ENCODE data around the gene PHF11. TPM values are rescaled to one million over a fixed set of nuclear protein-coding genes. Genes with fewer than 3 reads are reported as not detected.

The PHF11 gene
- total RNA-seq, 2 donors from 2014 or later = 16.8 to 21.0 TPM

DNA sequence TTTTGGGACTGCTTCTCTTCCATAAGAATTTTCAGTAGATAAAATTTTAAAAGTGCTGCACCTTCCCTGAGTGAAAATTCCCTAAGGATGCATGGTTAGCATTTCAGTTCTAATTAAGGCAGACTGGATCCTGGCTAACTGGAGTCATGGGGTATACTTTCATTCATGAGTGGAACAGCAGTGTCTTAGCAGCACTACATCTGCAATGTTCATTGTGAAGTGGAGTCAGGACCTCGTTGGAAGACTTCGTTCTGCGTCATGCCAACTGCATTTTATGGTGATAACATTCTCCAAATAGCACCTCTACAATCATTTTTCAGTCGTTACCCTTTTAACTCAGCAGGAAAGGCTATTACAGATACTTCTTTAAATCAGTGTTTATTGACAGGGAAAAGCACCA, 25.5 kb downstream of the PHF11 start:
- peaks cover 22% of the 10 kb centered on the region for H3K36me3 Mint-ChIP-seq (ENCODE audit: low read depth)
- no peaks in the 10 kb centered on the region for H3K9me3 Mint-ChIP-seq
- H3K27me3 Mint-ChIP-seq (ENCODE audit: insufficient read depth) = no peaks in the 10 kb centered on the region
- H3K4me1 Mint-ChIP-seq = peaks cover 4% of the 10 kb centered on the region
- DNase-seq = no peak
- WGBS, 2 experiments (ENCODE audit: insufficient coverage in 1 of 2, insufficient read length in 1 of 2) = 90 to 96% methylated on average over 3 to 4 of the region's 4 CpGs
- Histone ChIP-seq H3K9me3 (ENCODE audit: control insufficient read depth, low read length) (no peaks in the 10 kb centered on the region), H3K4me1 (ENCODE audit: control insufficient read depth, insufficient read depth, low read length) (no peaks in the 10 kb centered on the region), H3K9ac (ENCODE audit: extremely low read depth, low read length, poor library complexity, severe bottlenecking) (no peak overlapping the region), H3K4me3 (ENCODE audit: low read length) (no peak overlapping the region), H3K27ac (ENCODE audit: low read depth, low read length) (no peak overlapping the region), H3K36me3 (ENCODE audit: control insufficient read depth, insufficient read depth, low read length) (peaks cover 13% of the 10 kb centered on the region), H3K27me3 (ENCODE audit: control insufficient read depth, insufficient read depth, low read length, poor library complexity, severe bottlenecking) (no peaks in the 10 kb centered on the region)
- TF ChIP-seq, protein P1, sequence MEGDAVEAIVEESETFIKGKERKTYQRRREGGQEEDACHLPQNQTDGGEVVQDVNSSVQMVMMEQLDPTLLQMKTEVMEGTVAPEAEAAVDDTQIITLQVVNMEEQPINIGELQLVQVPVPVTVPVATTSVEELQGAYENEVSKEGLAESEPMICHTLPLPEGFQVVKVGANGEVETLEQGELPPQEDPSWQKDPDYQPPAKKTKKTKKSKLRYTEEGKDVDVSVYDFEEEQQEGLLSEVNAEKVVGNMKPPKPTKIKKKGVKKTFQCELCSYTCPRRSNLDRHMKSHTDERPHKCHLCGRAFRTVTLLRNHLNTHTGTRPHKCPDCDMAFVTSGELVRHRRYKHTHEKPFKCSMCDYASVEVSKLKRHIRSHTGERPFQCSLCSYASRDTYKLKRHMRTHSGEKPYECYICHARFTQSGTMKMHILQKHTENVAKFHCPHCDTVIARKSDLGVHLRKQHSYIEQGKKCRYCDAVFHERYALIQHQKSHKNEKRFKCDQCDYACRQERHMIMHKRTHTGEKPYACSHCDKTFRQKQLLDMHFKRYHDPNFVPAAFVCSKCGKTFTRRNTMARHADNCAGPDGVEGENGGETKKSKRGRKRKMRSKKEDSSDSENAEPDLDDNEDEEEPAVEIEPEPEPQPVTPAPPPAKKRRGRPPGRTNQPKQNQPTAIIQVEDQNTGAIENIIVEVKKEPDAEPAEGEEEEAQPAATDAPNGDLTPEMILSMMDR (conservative IDR thresholded peaks at IDR 0.05) = no peak
- H3K27ac Mint-ChIP-seq = no peak overlapping the region
- H3K4me3 Mint-ChIP-seq = no peak overlapping the region

DNA sequence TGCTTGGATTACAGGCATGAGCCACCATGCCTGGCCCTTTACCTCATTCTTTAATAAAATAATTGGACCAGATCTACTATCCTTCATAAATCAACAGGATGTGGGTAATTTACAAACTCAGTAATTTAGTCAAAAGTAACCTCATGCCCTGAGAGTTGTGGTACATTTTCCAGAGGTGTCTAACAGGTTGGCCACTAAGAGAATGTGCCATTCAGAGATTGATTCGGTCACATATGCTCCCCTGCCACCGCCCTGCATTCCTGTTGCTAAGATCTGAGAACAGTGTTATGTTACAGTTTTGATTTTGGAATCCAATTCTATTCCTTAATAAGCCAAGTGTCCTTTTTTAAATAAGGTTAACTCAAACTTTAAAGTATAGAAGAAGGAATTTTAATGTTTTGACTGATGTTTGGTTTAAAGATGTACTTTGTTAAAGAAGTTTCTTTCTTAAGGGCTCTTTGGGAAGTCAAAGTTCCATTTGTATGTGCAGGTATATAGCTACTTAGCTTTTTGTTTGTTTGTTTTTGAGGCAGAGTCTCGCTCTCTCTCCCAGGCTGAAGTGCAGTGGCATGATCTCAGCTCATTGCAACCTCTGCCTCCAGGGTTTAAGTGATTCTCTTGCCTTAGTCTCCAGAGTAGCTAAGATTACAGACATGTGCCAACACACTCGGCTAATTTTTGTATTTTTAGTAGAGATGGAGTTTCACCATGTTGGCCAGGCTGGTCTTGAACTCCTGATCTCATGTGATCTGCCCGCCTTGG, 29.2 kb downstream of the PHF11 start:
- H3K9ac ChIP-seq (ENCODE audit: extremely low read depth, low read length, poor library complexity, severe bottlenecking) = no peak overlapping the region
- H3K36me3 Mint-ChIP-seq (ENCODE audit: low read depth) = peaks cover 28% of the 10 kb centered on the region
- H3K4me1 Mint-ChIP-seq = no peaks in the 10 kb centered on the region
- peaks cover 35% of the 10 kb centered on the region for H3K36me3 ChIP-seq (ENCODE audit: control insufficient read depth, insufficient read depth, low read length)
- TF ChIP-seq, protein P1 (conservative IDR thresholded peaks at IDR 0.05) = no peak
- H3K27ac Mint-ChIP-seq = no peak overlapping the region
- 98 to 100% methylated on average over 2 to 5 of the region's 5 CpGs for WGBS, 2 experiments (ENCODE audit: insufficient coverage in 1 of 2, insufficient read length in 1 of 2)
- H3K4me3 Mint-ChIP-seq = no peak overlapping the region
- H3K4me3 ChIP-seq (ENCODE audit: low read length) = no peak overlapping the region
- no peak overlapping the region for H3K27ac ChIP-seq (ENCODE audit: low read depth, low read length)
- no peaks in the 10 kb centered on the region for H3K27me3 Mint-ChIP-seq (ENCODE audit: insufficient read depth)
- no peaks in the 10 kb centered on the region for H3K9me3 ChIP-seq (ENCODE audit: control insufficient read depth, low read length)
- no peak for DNase-seq
- no peaks in the 10 kb centered on the region for H3K4me1 ChIP-seq (ENCODE audit: control insufficient read depth, insufficient read depth, low read length)
- H3K27me3 ChIP-seq (ENCODE audit: control insufficient read depth, insufficient read depth, low read length, poor library complexity, severe bottlenecking) = no peaks in the 10 kb centered on the region
- no peaks in the 10 kb centered on the region for H3K9me3 Mint-ChIP-seq

DNA sequence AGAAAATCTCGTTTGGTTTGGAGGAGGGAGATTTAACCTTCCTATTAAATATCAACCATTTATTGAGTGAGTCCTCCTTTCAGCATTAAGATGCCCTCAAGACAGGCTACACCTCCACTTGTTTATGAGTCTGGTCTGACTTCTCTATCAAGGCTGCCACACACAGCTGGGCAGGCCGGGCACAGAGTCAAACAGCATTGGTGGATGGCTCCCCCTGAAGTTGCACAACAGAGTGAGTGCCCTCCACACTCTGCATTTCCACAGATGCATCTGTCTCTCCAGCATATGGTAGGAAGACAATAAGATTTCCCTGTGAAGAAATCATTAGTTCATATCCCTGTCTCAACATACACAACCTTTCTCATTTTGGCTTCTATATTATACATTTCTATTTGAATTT, 31.4 kb downstream of the PHF11 start:
- H3K36me3 ChIP-seq (ENCODE audit: control insufficient read depth, insufficient read depth, low read length) = peaks cover 43% of the 10 kb centered on the region
- H3K9ac ChIP-seq (ENCODE audit: extremely low read depth, low read length, poor library complexity, severe bottlenecking) = no peak overlapping the region
- Mint-ChIP-seq H3K27ac (no peak overlapping the region), H3K4me3 (no peak overlapping the region), H3K36me3 (ENCODE audit: low read depth) (peaks cover 31% of the 10 kb centered on the region), H3K27me3 (ENCODE audit: insufficient read depth) (no peaks in the 10 kb centered on the region), H3K9me3 (no peaks in the 10 kb centered on the region), H3K4me1 (no peaks in the 10 kb centered on the region)
- no peaks in the 10 kb centered on the region for H3K4me1 ChIP-seq (ENCODE audit: control insufficient read depth, insufficient read depth, low read length)
- H3K9me3 ChIP-seq (ENCODE audit: control insufficient read depth, low read length) = no peaks in the 10 kb centered on the region
- TF ChIP-seq, protein P1 (conservative IDR thresholded peaks at IDR 0.05) = no peak
- 100% methylated on average over 1 of the region's 2 CpGs for WGBS, 2 experiments (ENCODE audit: insufficient coverage in 1 of 2, insufficient read length in 1 of 2)
- no peak overlapping the region for H3K27ac ChIP-seq (ENCODE audit: low read depth, low read length)
- no peak overlapping the region for H3K4me3 ChIP-seq (ENCODE audit: low read length)
- no peak for DNase-seq
- no peaks in the 10 kb centered on the region for H3K27me3 ChIP-seq (ENCODE audit: control insufficient read depth, insufficient read depth, low read length, poor library complexity, severe bottlenecking)
